ENCODE data around the gene SPON1. TPM values are rescaled to one million over a fixed set of nuclear protein-coding genes. Genes with fewer than 3 reads are reported as not detected.

SPON1 gene
- total and polyA plus RNA-seq, 2 of the 8 experiments (the other 6 are each of a cell fraction or from before 2014, with no cell fraction given) = 1.5 to 5.4 TPM

- CTCF ChIA-PET (ENCODE audit: partially characterized antibody) = interaction anchor here (0.6 kb wide), 1 partner anchor 519 kb away, joined by 4 read pairs; no protein-coding TSS in a partner anchor
- Histone ChIP-seq H3K9me3 (ENCODE audit: insufficient read depth in 2 of 2, low read depth in 1 of 2, low read length in 1 of 2) (no peaks in the 10 kb centered on the region), H3K4me2 (ENCODE audit: insufficient read depth in 1 of 2, low read depth in 2 of 2, low read length in 2 of 2) (no peak overlapping the region), H3K4me3 (ENCODE audit: extremely low read depth in 1 of 4, insufficient read depth in 2 of 4, low read depth in 3 of 4, low read length in 4 of 4) (no peak overlapping the region), H3K27me3 (replicated peaks in 1 of 4; ENCODE audit: control insufficient read depth in 3 of 4, extremely low read depth in 1 of 4, insufficient read depth in 3 of 4, low read length in 3 of 4) (no peaks in the 10 kb centered on the region), H3K79me2 (ENCODE audit: control insufficient read depth in 1 of 2, insufficient read depth in 2 of 2, low read length in 2 of 2) (no peaks in the 10 kb centered on the region), H3K9ac (replicated peaks in 1 of 4; ENCODE audit: extremely low read depth in 1 of 4, low read depth in 3 of 4, low read length in 3 of 4) (no peak overlapping the region), H3K27ac (ENCODE audit: low read depth, low read length) (no peak overlapping the region), H3K18ac (ENCODE audit: extremely low read depth, low read length) (no peak overlapping the region), H3K23ac (ENCODE audit: insufficient read length) (no peak overlapping the region), H4K8ac (ENCODE audit: extremely low read depth, insufficient read depth, low read length) (no peak overlapping the region), H2BK12ac (ENCODE audit: low read depth, low read length) (no peak overlapping the region; the same call in 1 of the 2 replicates), H2BK5ac (ENCODE audit: low read depth, low read length) (no peak overlapping the region), H4K91ac (replicated peaks; ENCODE audit: insufficient read length, low read length) (no peak overlapping the region), H3K4ac (replicated peaks; ENCODE audit: insufficient read length, low read depth, low read length) (no peak overlapping the region), H2BK20ac (ENCODE audit: low read length) (no peak overlapping the region), H2BK15ac (ENCODE audit: low read length) (no peak overlapping the region), H3K14ac (ENCODE audit: insufficient read length) (no peak overlapping the region), H3K79me1 (ENCODE audit: low read depth, low read length) (no peaks in the 10 kb centered on the region), H3K36me3 (ENCODE audit: control insufficient read depth in 2 of 4, insufficient read depth in 4 of 4, low read length in 3 of 4) (no peaks in the 10 kb centered on the region), H4K5ac (ENCODE audit: insufficient read length, low read depth, low read length) (no peak overlapping the region), H3K23me2 (ENCODE audit: low read depth, low read length) (no peaks in the 10 kb centered on the region), H3K4me1 (replicated peaks in 1 of 4; ENCODE audit: control insufficient read depth in 3 of 4, insufficient read depth in 4 of 4, low read length in 3 of 4) (no peaks in the 10 kb centered on the region), H2AK5ac (ENCODE audit: low read depth, low read length) (no peak overlapping the region), H2BK120ac (replicated peaks; ENCODE audit: low read depth, low read length) (no peak overlapping the region), H4K20me1 (replicated peaks in 1 of 2; ENCODE audit: control insufficient read depth in 1 of 2, insufficient read depth in 2 of 2, low read length in 2 of 2) (no peaks in the 10 kb centered on the region), H2AFZ (ENCODE audit: low read length) (no peak overlapping the region), H3K56ac (replicated peaks; ENCODE audit: insufficient read length, low read depth, low read length) (no peak overlapping the region)
- TF ChIP-seq HDAC6 (IDR thresholded peaks at IDR 0.05; ENCODE audit: low read depth, low read length) = no peak
- TF ChIP-seq SP4 (IDR thresholded peaks at IDR 0.05; ENCODE audit: low read length) = no peak
- no peak for TF ChIP-seq SRF (IDR thresholded peaks at IDR 0.05; ENCODE audit: low read depth, low read length)
- no peak for TF ChIP-seq SP2 (IDR thresholded peaks at IDR 0.05; ENCODE audit: low read length)
- TF ChIP-seq GTF2F1 (IDR thresholded peaks at IDR 0.05; ENCODE audit: borderline replicate concordance, low read depth, low read length) = no peak
- TF ChIP-seq EZH2 (IDR thresholded peaks at IDR 0.05; ENCODE audit: low read depth, low read length, severe bottlenecking) = no peak
- no peak for TF ChIP-seq NANOG (IDR thresholded peaks at IDR 0.05; ENCODE audit: insufficient read depth, low read depth, low read length, poor library complexity, severe bottlenecking)
- no peak for TF ChIP-seq GABPA (IDR thresholded peaks at IDR 0.05; ENCODE audit: borderline replicate concordance, insufficient read depth, low read length)
- FAIRE-seq (no peak), DNase-seq (ENCODE audit: low read depth in 1 of 2, low spot score in 2 of 2) (no peak)
- WGBS, 2 experiments (ENCODE audit: extremely low coverage in 1 of 2, insufficient coverage in 1 of 2, insufficient read length in 1 of 2, insufficient replicate concordance in 2 of 2, low coverage in 1 of 2, low lambda C conversion rate in 2 of 2, missing lambda C conversion rate in 1 of 2) = 63% methylated on average over 5 of the region's 5 CpGs; no CpG with 5 or more reads in 1 of the 2 experiments
- POLR2A ChIA-PET (ENCODE audit: partially characterized antibody) = no interaction called here
These were observed 119.8 kb downstream of the SPON1 start for GRCh38 chr11:14082338-14082737.
